Progenitor cell of endocrine pancreas (in vitro differentiated cells): ENCODE results near the gene CORO2B. TPM values are rescaled to one million over a fixed set of nuclear protein-coding genes. Genes with fewer than 3 reads are reported as not detected.

Source experiments
- DNase-seq: peaks from one replicate; pipeline ENCODE4 v3.0.0; 2021; ENCODE audit warnings: low spot score; ENCODE audit not compliant: unreplicated experiment
- H3K27ac Mint-ChIP-seq: 2 replicates; pipeline ENCODE4 v1.8.0; 2021; ENCODE audit warnings: mild to moderate bottlenecking, moderate library complexity, mixed read lengths
- H3K27me3 Mint-ChIP-seq: 2 replicates; pipeline ENCODE4 v1.8.0; 2021; ENCODE audit warnings: mixed read lengths
- H3K36me3 Mint-ChIP-seq: 2 replicates; pipeline ENCODE4 v1.8.0; 2022; ENCODE audit warnings: mixed read lengths; ENCODE audit not compliant: insufficient read depth
- H3K4me1 Mint-ChIP-seq: 2 replicates; pipeline ENCODE4 v1.8.0; 2021; ENCODE audit warnings: low read depth, mixed read lengths
- H3K4me3 Mint-ChIP-seq: 2 replicates; pipeline ENCODE4 v1.8.0; 2021; ENCODE audit warnings: low read depth, mild to moderate bottlenecking, moderate library complexity, mixed read lengths
- H3K9me3 Mint-ChIP-seq: 2 replicates; pipeline ENCODE4 v1.8.0; 2021; ENCODE audit warnings: low read depth, mixed read lengths
- total RNA-seq: library from RNA; stranded (reverse); gene quantifications from 2 replicates; pipeline ENCODE4 v1.2.1, GENCODE V29; 2021
- TF ChIP-seq, protein P1 (sequence below): fragments of 200-600 bp; sonication (generic); IDR thresholded peaks from one replicate; pipeline ENCODE4 v1.5.0; 2021; ENCODE audit warnings: antibody characterized with exemption, mild to moderate bottlenecking; ENCODE audit not compliant: unreplicated experiment

The CORO2B gene
- total RNA-seq, 1 donor from 2014 or later: 1.5 TPM

- DNase-seq: no peak
- TF ChIP-seq, protein P1, sequence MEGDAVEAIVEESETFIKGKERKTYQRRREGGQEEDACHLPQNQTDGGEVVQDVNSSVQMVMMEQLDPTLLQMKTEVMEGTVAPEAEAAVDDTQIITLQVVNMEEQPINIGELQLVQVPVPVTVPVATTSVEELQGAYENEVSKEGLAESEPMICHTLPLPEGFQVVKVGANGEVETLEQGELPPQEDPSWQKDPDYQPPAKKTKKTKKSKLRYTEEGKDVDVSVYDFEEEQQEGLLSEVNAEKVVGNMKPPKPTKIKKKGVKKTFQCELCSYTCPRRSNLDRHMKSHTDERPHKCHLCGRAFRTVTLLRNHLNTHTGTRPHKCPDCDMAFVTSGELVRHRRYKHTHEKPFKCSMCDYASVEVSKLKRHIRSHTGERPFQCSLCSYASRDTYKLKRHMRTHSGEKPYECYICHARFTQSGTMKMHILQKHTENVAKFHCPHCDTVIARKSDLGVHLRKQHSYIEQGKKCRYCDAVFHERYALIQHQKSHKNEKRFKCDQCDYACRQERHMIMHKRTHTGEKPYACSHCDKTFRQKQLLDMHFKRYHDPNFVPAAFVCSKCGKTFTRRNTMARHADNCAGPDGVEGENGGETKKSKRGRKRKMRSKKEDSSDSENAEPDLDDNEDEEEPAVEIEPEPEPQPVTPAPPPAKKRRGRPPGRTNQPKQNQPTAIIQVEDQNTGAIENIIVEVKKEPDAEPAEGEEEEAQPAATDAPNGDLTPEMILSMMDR: no peak
- Mint-ChIP-seq H3K9me3 (no peaks in the 10 kb centered on the region), H3K36me3 (no peaks in the 10 kb centered on the region), H3K27me3 (peaks cover 5% of the 10 kb centered on the region), H3K4me1 (peaks cover 4% of the 10 kb centered on the region), H3K4me3 (no peak overlapping the region), H3K27ac (no peak overlapping the region)
These were observed 62.1 kb downstream of the CORO2B start for GRCh38 chr15:68640791-68641331.

GRCh38 chr15:68641376-68641775 lies 62.6 kb downstream of the CORO2B start:
- H3K27ac Mint-ChIP-seq: no peak overlapping the region

DNA sequence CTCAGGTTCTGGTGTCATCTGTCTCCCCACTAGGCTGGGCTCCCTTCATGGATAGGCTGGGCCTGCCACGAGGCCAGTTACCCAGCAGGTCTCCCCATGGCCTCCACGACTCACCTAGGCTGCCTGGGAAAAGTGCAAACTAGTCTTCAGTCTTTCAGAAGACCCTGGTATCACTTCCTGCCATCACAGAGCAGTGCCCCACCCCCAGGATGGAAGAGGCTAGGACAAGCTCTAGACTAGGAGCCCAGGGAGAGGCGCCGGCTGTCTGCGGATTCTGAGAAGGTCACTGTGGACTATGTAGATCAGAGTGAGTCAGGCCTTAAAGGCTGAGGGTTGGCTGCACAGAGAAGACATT lies 63.7 kb downstream of the CORO2B start:
- DNase-seq: no peak
- Mint-ChIP-seq H3K27me3 (peaks cover 2% of the 10 kb centered on the region), H3K27ac (no peak overlapping the region), H3K36me3 (no peaks in the 10 kb centered on the region), H3K9me3 (no peaks in the 10 kb centered on the region), H3K4me1 (peaks cover 4% of the 10 kb centered on the region), H3K4me3 (no peak overlapping the region)
- TF ChIP-seq, protein P1: no peak

More at GRCh38 chr15:68641376-68641775, 62.6 kb downstream of the CORO2B start:
- Mint-ChIP-seq H3K4me3 (no peak overlapping the region), H3K27me3 (peaks cover 2% of the 10 kb centered on the region), H3K9me3 (no peaks in the 10 kb centered on the region), H3K4me1 (peaks cover 4% of the 10 kb centered on the region), H3K36me3 (no peaks in the 10 kb centered on the region)
- TF ChIP-seq, protein P1: no peak
- no peak for DNase-seq

DNA sequence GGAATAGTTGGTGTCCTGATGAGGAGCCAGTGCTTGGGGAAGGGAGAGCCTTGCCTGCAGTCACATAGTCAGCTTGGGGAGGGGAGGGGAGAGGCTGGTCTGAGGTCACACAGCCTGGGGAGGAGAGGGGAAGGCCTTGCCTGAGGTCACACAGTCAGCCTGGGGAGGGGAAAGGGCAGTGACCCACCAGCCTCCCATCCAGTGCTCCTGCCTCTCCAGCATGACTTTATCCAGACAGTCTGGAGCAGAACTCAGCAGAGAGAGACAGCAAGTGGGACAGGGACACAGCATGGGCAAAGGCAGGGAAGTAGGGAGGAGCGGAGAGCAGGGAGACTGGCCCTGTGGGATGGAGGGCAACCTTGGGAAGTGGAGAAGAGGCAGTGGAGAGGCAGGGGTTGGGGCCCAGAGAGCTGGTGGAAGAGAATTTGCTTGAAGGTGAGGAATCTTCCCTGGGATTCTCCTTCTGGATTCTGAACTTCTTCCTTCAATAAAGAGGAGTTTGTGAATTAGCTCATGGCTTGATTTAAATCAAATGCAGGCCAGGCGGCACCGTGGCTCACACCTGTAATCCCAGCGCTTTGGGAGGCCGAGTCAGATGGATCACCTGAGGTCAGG lies 64.5 kb downstream of the CORO2B start:
- no peak overlapping the region for H3K4me3 Mint-ChIP-seq
- no peak for DNase-seq
- H3K27ac Mint-ChIP-seq: no peak overlapping the region
- H3K9me3 Mint-ChIP-seq: no peaks in the 10 kb centered on the region
- TF ChIP-seq, protein P1: no peak
- peaks cover 4% of the 10 kb centered on the region for H3K4me1 Mint-ChIP-seq
- no peaks in the 10 kb centered on the region for H3K36me3 Mint-ChIP-seq
- peaks cover 2% of the 10 kb centered on the region for H3K27me3 Mint-ChIP-seq

- no peak overlapping the region for H3K4me3 Mint-ChIP-seq
- no peak for DNase-seq
- TF ChIP-seq, protein P1: no peak
- H3K9me3 Mint-ChIP-seq: no peaks in the 10 kb centered on the region
- H3K36me3 Mint-ChIP-seq: no peaks in the 10 kb centered on the region
- peaks cover 4% of the 10 kb centered on the region for H3K4me1 Mint-ChIP-seq
- H3K27ac Mint-ChIP-seq: no peak overlapping the region
- peaks cover 2% of the 10 kb centered on the region for H3K27me3 Mint-ChIP-seq
These were observed 65.5 kb downstream of the CORO2B start for GRCh38 chr15:68644083-68644904.
